GM12878 (cell line): ENCODE data around the gene SH3GL3. TPM values are rescaled to one million over a fixed set of nuclear protein-coding genes. Genes with fewer than 3 reads are reported as not detected.

Experiments used
- CBFB ChIP-seq: IDR thresholded peaks from 2 replicates; pipeline ENCODE4 v1.6.1; 2016; ENCODE audit warnings: antibody characterized with exemption, low read depth
- FOS ChIP-seq: IDR thresholded peaks from 3 replicates; pipeline ENCODE4 v1.6.1; 2011; ENCODE audit warnings: borderline replicate concordance; ENCODE audit not compliant: insufficient read length; ENCODE audit errors: extremely low read depth
- IKZF1 ChIP-seq: fragments of 450-650 bp; conservative IDR thresholded peaks from 2 replicates; pipeline ENCODE4 v1.6.1; 2017; ENCODE audit warnings: antibody characterized with exemption, mild to moderate bottlenecking
- IRF3 ChIP-seq: fragments of 450-650 bp; IDR thresholded peaks from 2 replicates; pipeline ENCODE4 v1.6.1; 2014; ENCODE audit warnings: mild to moderate bottlenecking
- POLR2AphosphoS2 ChIP-seq: IDR thresholded peaks from 2 replicates; pipeline ENCODE4 v1.6.1; 2011; ENCODE audit warnings: low read depth, mild to moderate bottlenecking, low read length, improper control_type of control experiment, moderate library complexity
- PRDM15 ChIP-seq: fragments of 450-650 bp; formaldehyde crosslinking; IDR thresholded peaks from 2 replicates; pipeline ENCODE4 v1.4.0; 2020; ENCODE audit warnings: mild to moderate bottlenecking, moderate library complexity
- SP1 ChIP-seq: IDR thresholded peaks from one replicate; pipeline ENCODE4 v1.6.1; 2011; ENCODE audit warnings: low read depth, low read length
- TARDBP ChIP-seq: IDR thresholded peaks from 2 replicates; pipeline ENCODE4 v1.6.1; 2016; ENCODE audit warnings: borderline replicate concordance
- YY1 ChIP-seq: IDR thresholded peaks from 2 replicates; pipeline ENCODE4 v1.6.1; 2011; ENCODE audit warnings: low read depth, mild to moderate bottlenecking, low read length
- ZBTB40 ChIP-seq: fragments of 450-650 bp; IDR thresholded peaks from 2 replicates; pipeline ENCODE4 v1.6.1; 2016; ENCODE audit warnings: mild to moderate bottlenecking, moderate library complexity, borderline replicate concordance
- ZNF687 ChIP-seq: fragments of 450-650 bp; IDR thresholded peaks from 2 replicates; pipeline ENCODE4 v1.6.1; 2017; ENCODE audit warnings: mild to moderate bottlenecking, moderate library complexity
- polyA plus RNA-seq, 11 experiments: library from polyadenylated mRNA; depleted of rRNA in 4 of 11; unstranded in 6 of 11; stranded (reverse) in 5 of 11; fragments of >200 nt; fragmentation: Nextera tagmentation in 4 of 11; fragmentation: Illumina TruSeq in 1 of 11; extraction: Ambion mirVana in 4 of 11; extraction: Trizol in 1 of 11; gene quantifications; 1 replicate in 1 of 11; 2 replicates in 10 of 11; pipeline versions ENCODE4 v1.2.1 to v1.2.3, GENCODE V29; 2011 to 2016; ENCODE audit warnings: inconsistent platforms in 2 of 11, missing spikeins in 2 of 11, low read depth in 1 of 11
- total RNA-seq, 4 experiments: library from RNA; depleted of rRNA in 3 of 4; stranded (reverse); fragments of >200 nt in 3 of 4; fragmentation: Illumina TruSeq in 1 of 4; extraction: Trizol in 1 of 4; gene quantifications; 2 replicates each; pipeline versions ENCODE4 v1.2.1 to v1.2.3, GENCODE V29; 2013 to 2021

Gene SH3GL3
- total and polyA plus RNA-seq, 10 of the 15 experiments (the other 5 are each of a cell fraction or from before 2014, with no cell fraction given) = not detected

GRCh38 chr15:83457149-83457548 is 10.0 kb downstream of the SH3GL3 start (continued):
- TF ChIP-seq PRDM15 (CRISPR knock-in tag) (no peak), ZNF687 (no peak), IKZF1 (no peak), IRF3 (no peak), POLR2AphosphoS2 (no peak), FOS (no peak), YY1 (no peak), CBFB (no peak), TARDBP (no peak), ZBTB40 (no peak), SP1 (no peak)
